Astrocyte (in vitro differentiated cells and primary cell): Measurements from ENCODE around the gene GDPD4.

ENCODE experiments used
- EZH2 ChIP-seq: IDR thresholded peaks from 2 replicates; pipeline ENCODE4 v1.6.1; 2012; ENCODE audit warnings: mild to moderate bottlenecking, low read length, inconsistent platforms; ENCODE audit not compliant: insufficient read depth
- TF ChIP-seq, protein P1 (sequence below): IDR thresholded peaks from 2 replicates; pipeline ENCODE4 v1.5.1; 2011; ENCODE audit warnings: low read depth, mild to moderate bottlenecking, inconsistent platforms, low read length, moderate library complexity; ENCODE audit not compliant: insufficient read depth

DNA sequence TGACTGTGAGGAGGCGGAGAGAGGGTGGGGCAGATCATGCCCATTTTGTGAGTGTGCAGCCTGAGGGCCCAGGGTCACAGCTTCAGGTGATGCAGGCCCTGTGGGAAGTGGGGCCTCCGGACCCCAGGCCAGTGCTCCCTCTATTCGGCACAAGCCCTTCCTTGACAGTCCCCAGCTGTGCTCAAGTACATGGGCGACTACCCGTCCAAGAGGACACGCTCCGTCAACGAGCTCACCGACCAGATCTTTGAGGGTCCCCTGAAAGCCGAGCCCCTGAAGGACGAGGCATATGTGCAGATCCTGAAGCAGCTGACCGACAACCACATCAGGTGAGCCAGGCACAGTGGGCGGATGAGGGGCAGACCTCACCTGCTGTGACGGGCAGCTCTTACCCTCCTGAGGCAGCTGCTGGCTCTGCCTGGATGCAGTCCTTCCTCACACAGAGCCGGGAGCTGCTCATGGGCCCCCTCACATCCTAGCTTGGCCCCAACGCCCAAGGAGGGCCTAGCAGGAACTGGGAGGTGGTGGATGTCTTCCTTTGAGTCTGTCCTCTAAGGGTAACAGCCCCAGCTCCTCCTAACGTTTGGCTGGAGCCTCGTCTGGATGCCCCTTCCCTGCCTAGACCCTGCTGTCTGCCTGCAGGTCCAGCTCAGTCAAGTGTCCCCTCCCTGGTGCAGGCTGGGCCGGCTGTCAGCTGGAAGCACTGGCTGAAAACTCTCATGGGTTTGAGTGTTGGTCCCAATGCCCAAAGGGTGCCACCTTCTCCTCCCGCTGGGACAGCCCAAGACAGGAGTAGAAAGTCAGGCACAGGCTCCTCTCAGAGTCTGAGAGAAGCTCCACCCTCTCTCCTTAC lies 97.4 kb downstream of the GDPD4 start:
- no peak for TF ChIP-seq EZH2
- TF ChIP-seq, protein P1, sequence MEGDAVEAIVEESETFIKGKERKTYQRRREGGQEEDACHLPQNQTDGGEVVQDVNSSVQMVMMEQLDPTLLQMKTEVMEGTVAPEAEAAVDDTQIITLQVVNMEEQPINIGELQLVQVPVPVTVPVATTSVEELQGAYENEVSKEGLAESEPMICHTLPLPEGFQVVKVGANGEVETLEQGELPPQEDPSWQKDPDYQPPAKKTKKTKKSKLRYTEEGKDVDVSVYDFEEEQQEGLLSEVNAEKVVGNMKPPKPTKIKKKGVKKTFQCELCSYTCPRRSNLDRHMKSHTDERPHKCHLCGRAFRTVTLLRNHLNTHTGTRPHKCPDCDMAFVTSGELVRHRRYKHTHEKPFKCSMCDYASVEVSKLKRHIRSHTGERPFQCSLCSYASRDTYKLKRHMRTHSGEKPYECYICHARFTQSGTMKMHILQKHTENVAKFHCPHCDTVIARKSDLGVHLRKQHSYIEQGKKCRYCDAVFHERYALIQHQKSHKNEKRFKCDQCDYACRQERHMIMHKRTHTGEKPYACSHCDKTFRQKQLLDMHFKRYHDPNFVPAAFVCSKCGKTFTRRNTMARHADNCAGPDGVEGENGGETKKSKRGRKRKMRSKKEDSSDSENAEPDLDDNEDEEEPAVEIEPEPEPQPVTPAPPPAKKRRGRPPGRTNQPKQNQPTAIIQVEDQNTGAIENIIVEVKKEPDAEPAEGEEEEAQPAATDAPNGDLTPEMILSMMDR, result no peak
